K562 (cell line): ENCODE results near the gene EPHB3. TPM values are rescaled to one million over a fixed set of nuclear protein-coding genes. Genes with fewer than 3 reads are reported as not detected.

Experiments
- BCL6 ChIP-seq: fragments of 250-450 bp; sonication (Bioruptor Pico); IDR thresholded peaks from 2 replicates; pipeline ENCODE4 v1.4.0; 2020
- CREM ChIP-seq: IDR thresholded peaks from 2 replicates; pipeline ENCODE4 v1.6.1; 2014; ENCODE audit warnings: antibody characterized with exemption, low read depth
- DMBX1 ChIP-seq: fragments of 250-450 bp; sonication (Bioruptor Pico); IDR thresholded peaks from 2 replicates; pipeline ENCODE4 v1.8.0; 2022; ENCODE audit warnings: inconsistent platforms, mild to moderate bottlenecking, moderate library complexity, borderline replicate concordance
- DPF2 ChIP-seq: fragments of 450-650 bp; IDR thresholded peaks from 2 replicates; pipeline ENCODE4 v1.6.1; 2016
- JUN ChIP-seq, 2 experiments: sonication (generic) in 1 of 2; formaldehyde crosslinking in 1 of 2; IDR thresholded peaks; 2 replicates each; pipeline versions ENCODE4 v1.6.1 to v1.8.0; 2012 to 2022; ENCODE audit warnings: borderline replicate concordance in 2 of 2, mild to moderate bottlenecking in 2 of 2, improper control_type of control experiment in 1 of 2, low read depth in 1 of 2, low read length in 1 of 2, missing genetic modification reagents in 1 of 2
- KDM4B ChIP-seq, 2 experiments: fragments of 450-650 bp in 1 of 2; sonication (generic) in 1 of 2; IDR thresholded peaks; 2 replicates each; pipeline ENCODE4 v1.6.1; 2016 to 2017; ENCODE audit warnings: borderline replicate concordance in 2 of 2, antibody characterized with exemption in 1 of 2, low read depth in 1 of 2, mild to moderate bottlenecking in 1 of 2
- KHSRP ChIP-seq: fragments of 450-650 bp; IDR thresholded peaks from 2 replicates; pipeline ENCODE4 v1.6.1; 2017
- MEF2A ChIP-seq: IDR thresholded peaks from 2 replicates; pipeline ENCODE4 v1.6.1; 2011; ENCODE audit warnings: low read depth, mild to moderate bottlenecking, low read length, moderate library complexity; ENCODE audit not compliant: control insufficient read depth
- MEIS2 ChIP-seq: fragments of 450-650 bp; IDR thresholded peaks from 2 replicates; pipeline ENCODE4 v1.6.1; 2014; ENCODE audit warnings: mild to moderate bottlenecking; ENCODE audit not compliant: partially characterized antibody
- SMC3 ChIP-seq: conservative IDR thresholded peaks from 2 replicates; pipeline ENCODE4 v1.6.1; 2011; ENCODE audit warnings: low read depth, low read length, improper control_type of control experiment; ENCODE audit not compliant: insufficient read depth
- STAT5A ChIP-seq: IDR thresholded peaks from 2 replicates; pipeline ENCODE4 v1.6.1; 2012; ENCODE audit warnings: low read length, inconsistent platforms, borderline replicate concordance
- ZNF57 ChIP-seq: fragments of 450-650 bp; formaldehyde crosslinking; IDR thresholded peaks from 2 replicates; pipeline ENCODE4 v1.4.0; 2020; ENCODE audit warnings: mild to moderate bottlenecking, moderate library complexity
- polyA plus RNA-seq, 8 experiments: library from polyadenylated mRNA; depleted of rRNA in 4 of 8; stranded (reverse) in 5 of 8; unstranded in 3 of 8; fragments of >200 nt; fragmentation: Nextera tagmentation in 2 of 8; fragmentation: Illumina TruSeq in 1 of 8; extraction: Ambion mirVana in 2 of 8; extraction: Trizol in 1 of 8; gene quantifications; 2 replicates each; pipeline versions ENCODE4 v1.2.1 to v1.2.3, GENCODE V29; 2011 to 2014; ENCODE audit warnings: inconsistent platforms in 1 of 8, missing spikeins in 1 of 8
- total RNA-seq, 7 experiments: library from RNA; depleted of rRNA in 6 of 7; stranded (reverse); fragments of >200 nt in 6 of 7; fragmentation: Illumina TruSeq in 2 of 7; extraction: Trizol in 2 of 7; gene quantifications; 2 replicates each; pipeline versions ENCODE4 v1.2.1 to v1.2.3, GENCODE V29; 2011 to 2021; ENCODE audit warnings: low replicate concordance in 1 of 7
- TF ChIP-seq, protein P1 (sequence below): sonication (generic); IDR thresholded peaks from 2 replicates; pipeline ENCODE4 v1.6.1; 2016
- TF ChIP-seq, protein P2 (sequence below): fragments of 450-650 bp; formaldehyde crosslinking; IDR thresholded peaks from 2 replicates; pipeline ENCODE4 v1.4.0; 2020; ENCODE audit warnings: mild to moderate bottlenecking, mixed read lengths
- TF ChIP-seq, protein P3 (sequence below): sonication (generic); formaldehyde crosslinking; IDR thresholded peaks from 2 replicates; pipeline ENCODE4 v1.8.0; 2022; ENCODE audit warnings: mild to moderate bottlenecking, missing genetic modification reagents
- TF ChIP-seq, protein P4 (sequence below), 2 experiments: fragments of 450-650 bp in 1 of 2; sonication (generic) in 1 of 2; formaldehyde crosslinking in 1 of 2; IDR thresholded peaks in 1 of 2; conservative IDR thresholded peaks in 1 of 2; 2 replicates each; pipeline versions ENCODE4 v1.6.1 to v1.8.1; 2016 to 2023; ENCODE audit warnings: mild to moderate bottlenecking in 2 of 2, moderate library complexity in 2 of 2, inconsistent platforms in 1 of 2, missing genetic modification reagents in 1 of 2

Gene EPHB3
- total and polyA plus RNA-seq, 9 of the 15 experiments (the other 6 are each of a cell fraction or from before 2014, with no cell fraction given) = not detected

DNA sequence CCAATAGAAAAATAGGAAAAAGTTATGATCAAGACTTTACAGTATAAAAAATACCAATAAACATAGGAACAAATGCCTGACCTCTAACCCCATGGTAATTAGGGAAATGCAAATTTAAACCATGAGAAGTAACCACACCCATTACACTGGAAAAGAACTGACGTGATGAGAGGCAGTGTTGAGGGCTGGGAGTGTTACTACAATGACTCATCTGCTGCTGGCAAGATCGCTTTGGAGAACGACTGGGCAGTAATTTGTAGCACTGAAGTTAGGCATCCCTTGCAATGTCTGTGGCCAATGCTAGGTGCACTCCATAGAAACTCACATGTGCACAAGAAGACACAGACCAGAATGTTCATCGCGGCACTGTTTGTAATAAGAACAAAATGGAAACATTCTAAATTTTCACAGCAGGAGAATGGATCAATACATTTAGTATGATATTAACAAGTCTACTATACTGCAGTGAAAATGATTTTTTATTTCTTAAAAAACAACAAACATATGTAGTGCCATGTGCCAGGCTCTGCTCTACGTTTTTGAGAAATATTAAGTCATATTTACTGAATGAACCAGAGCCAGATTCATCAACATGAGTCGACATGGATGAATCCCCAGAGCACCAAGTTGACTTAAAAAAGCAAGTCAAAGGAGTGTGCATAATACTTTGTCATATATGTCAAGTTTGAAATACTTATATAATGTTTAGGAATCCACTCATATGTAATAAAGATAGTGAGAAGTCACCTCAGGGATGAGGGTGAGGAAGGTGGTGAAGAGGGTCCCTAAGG lies 37.6 kb upstream of the EPHB3 start (continued):
- TF ChIP-seq, protein P1, sequence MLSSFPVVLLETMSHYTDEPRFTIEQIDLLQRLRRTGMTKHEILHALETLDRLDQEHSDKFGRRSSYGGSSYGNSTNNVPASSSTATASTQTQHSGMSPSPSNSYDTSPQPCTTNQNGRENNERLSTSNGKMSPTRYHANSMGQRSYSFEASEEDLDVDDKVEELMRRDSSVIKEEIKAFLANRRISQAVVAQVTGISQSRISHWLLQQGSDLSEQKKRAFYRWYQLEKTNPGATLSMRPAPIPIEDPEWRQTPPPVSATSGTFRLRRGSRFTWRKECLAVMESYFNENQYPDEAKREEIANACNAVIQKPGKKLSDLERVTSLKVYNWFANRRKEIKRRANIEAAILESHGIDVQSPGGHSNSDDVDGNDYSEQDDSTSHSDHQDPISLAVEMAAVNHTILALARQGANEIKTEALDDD = 0 out of 2 replicates have a peak, but pooled peaks have one; percentile 37
- TF ChIP-seq KHSRP (no peak), MEIS2 (peak; percentile 30), STAT5A (no peak), SMC3 (no peak), ZNF57 (0 out of 2 replicates have a peak, but pooled peaks have one; percentile 45), DPF2 (peak; percentile 44; the same call in 1 of the 2 replicates), DMBX1 (CRISPR knock-in tag) (no peak), JUN (IDR thresholded peaks at IDR 0.05; ENCODE audit: borderline replicate concordance, low read depth, low read length) (peak; percentile 58; the same call in 1 of the 2 replicates), JUN (CRISPR knock-in tag; IDR thresholded peaks at IDR 0.05; ENCODE audit: borderline replicate concordance) (no peak), KDM4B (IDR thresholded peaks at IDR 0.05; ENCODE audit: borderline replicate concordance in 2 of 2, low read depth in 1 of 2) (no peak), MEF2A (no peak), BCL6 (CRISPR knock-in tag) (no peak), CREM (0 out of 2 replicates have a peak, but pooled peaks have one; percentile 8)
- TF ChIP-seq, protein P2, sequence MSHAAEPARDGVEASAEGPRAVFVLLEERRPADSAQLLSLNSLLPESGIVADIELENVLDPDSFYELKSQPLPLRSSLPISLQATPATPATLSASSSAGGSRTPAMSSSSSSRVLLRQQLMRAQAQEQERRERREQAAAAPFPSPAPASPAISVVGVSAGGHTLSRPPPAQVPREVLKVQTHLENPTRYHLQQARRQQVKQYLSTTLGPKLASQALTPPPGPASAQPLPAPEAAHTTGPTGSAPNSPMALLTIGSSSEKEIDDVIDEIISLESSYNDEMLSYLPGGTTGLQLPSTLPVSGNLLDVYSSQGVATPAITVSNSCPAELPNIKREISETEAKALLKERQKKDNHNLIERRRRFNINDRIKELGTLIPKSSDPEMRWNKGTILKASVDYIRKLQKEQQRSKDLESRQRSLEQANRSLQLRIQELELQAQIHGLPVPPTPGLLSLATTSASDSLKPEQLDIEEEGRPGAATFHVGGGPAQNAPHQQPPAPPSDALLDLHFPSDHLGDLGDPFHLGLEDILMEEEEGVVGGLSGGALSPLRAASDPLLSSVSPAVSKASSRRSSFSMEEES = no peak
- TF ChIP-seq, protein P3, sequence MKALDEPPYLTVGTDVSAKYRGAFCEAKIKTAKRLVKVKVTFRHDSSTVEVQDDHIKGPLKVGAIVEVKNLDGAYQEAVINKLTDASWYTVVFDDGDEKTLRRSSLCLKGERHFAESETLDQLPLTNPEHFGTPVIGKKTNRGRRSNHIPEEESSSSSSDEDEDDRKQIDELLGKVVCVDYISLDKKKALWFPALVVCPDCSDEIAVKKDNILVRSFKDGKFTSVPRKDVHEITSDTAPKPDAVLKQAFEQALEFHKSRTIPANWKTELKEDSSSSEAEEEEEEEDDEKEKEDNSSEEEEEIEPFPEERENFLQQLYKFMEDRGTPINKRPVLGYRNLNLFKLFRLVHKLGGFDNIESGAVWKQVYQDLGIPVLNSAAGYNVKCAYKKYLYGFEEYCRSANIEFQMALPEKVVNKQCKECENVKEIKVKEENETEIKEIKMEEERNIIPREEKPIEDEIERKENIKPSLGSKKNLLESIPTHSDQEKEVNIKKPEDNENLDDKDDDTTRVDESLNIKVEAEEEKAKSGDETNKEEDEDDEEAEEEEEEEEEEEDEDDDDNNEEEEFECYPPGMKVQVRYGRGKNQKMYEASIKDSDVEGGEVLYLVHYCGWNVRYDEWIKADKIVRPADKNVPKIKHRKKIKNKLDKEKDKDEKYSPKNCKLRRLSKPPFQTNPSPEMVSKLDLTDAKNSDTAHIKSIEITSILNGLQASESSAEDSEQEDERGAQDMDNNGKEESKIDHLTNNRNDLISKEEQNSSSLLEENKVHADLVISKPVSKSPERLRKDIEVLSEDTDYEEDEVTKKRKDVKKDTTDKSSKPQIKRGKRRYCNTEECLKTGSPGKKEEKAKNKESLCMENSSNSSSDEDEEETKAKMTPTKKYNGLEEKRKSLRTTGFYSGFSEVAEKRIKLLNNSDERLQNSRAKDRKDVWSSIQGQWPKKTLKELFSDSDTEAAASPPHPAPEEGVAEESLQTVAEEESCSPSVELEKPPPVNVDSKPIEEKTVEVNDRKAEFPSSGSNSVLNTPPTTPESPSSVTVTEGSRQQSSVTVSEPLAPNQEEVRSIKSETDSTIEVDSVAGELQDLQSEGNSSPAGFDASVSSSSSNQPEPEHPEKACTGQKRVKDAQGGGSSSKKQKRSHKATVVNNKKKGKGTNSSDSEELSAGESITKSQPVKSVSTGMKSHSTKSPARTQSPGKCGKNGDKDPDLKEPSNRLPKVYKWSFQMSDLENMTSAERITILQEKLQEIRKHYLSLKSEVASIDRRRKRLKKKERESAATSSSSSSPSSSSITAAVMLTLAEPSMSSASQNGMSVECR (CRISPR knock-in tag) = no peak
- TF ChIP-seq, protein P4, sequence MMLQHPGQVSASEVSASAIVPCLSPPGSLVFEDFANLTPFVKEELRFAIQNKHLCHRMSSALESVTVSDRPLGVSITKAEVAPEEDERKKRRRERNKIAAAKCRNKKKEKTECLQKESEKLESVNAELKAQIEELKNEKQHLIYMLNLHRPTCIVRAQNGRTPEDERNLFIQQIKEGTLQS (IDR thresholded peaks at IDR 0.05) = peak; percentile 83
- TF ChIP-seq, protein P4 (CRISPR knock-in tag; conservative IDR thresholded peaks at IDR 0.05) = no peak
